ENCODE data around the gene SCAMP4.
"Not testable (repeated sequence)": the region's sequence is repeated elsewhere in the genome, so short reads cannot be mapped to it uniquely, and the experiment has no call there.

Gene SCAMP4

GRCh38 chr19:1868971-1869370 lies 36.2 kb upstream of the SCAMP4 start:
- H3K27ac ChIP-seq (ENCODE audit: low read depth, low read length, severe bottlenecking) = no peak overlapping the region
- 93 to 96% methylated on average over 7 of the region's 7 CpGs for WGBS, 2 experiments (ENCODE audit: insufficient coverage in 2 of 2)
- peaks cover 32% of the 10 kb centered on the region for H3K36me3 ChIP-seq (ENCODE audit: control insufficient read depth, insufficient read depth, low read length)
- no peak overlapping the region for H3K4me3 ChIP-seq (ENCODE audit: extremely low read depth, insufficient read depth, low read length, poor library complexity, severe bottlenecking)
- no peaks in the 10 kb centered on the region for H3K9me3 ChIP-seq (ENCODE audit: control insufficient read depth, low read length)
- peaks cover 3% of the 10 kb centered on the region for H3K4me1 ChIP-seq (ENCODE audit: control insufficient read depth, insufficient read depth, low read length, poor library complexity, severe bottlenecking)

- peaks cover 8% of the 10 kb centered on the region for H3K4me1 ChIP-seq (ENCODE audit: control insufficient read depth, insufficient read depth, low read length, poor library complexity, severe bottlenecking)
- H3K36me3 ChIP-seq (ENCODE audit: control insufficient read depth, insufficient read depth, low read length) = peaks cover 32% of the 10 kb centered on the region
- H3K4me3 ChIP-seq (ENCODE audit: extremely low read depth, insufficient read depth, low read length, poor library complexity, severe bottlenecking) = no peak overlapping the region
- no peak overlapping the region for H3K27ac ChIP-seq (ENCODE audit: low read depth, low read length, severe bottlenecking)
- 92 to 95% methylated on average over 7 to 14 of the region's 15 CpGs for WGBS, 2 experiments (ENCODE audit: insufficient coverage in 2 of 2)
- H3K9me3 ChIP-seq (ENCODE audit: control insufficient read depth, low read length) = no peaks in the 10 kb centered on the region
These were observed 34.0 kb upstream of the SCAMP4 start for GRCh38 chr19:1871140-1871597.

- Histone ChIP-seq H3K4me1 (ENCODE audit: control insufficient read depth, insufficient read depth, low read length, poor library complexity, severe bottlenecking) (peaks cover 13% of the 10 kb centered on the region), H3K4me3 (ENCODE audit: extremely low read depth, insufficient read depth, low read length, poor library complexity, severe bottlenecking) (no peak overlapping the region), H3K36me3 (ENCODE audit: control insufficient read depth, insufficient read depth, low read length) (peaks cover 32% of the 10 kb centered on the region), H3K27ac (ENCODE audit: low read depth, low read length, severe bottlenecking) (no peak overlapping the region), H3K9me3 (ENCODE audit: control insufficient read depth, low read length) (no peaks in the 10 kb centered on the region)
- 98% methylated on average over 9 to 10 of the region's 13 CpGs for WGBS, 2 experiments (ENCODE audit: insufficient coverage in 2 of 2)
These were observed 33.6 kb upstream of the SCAMP4 start for GRCh38 chr19:1871630-1872029.

- peaks cover 15% of the 10 kb centered on the region for H3K4me1 ChIP-seq (ENCODE audit: control insufficient read depth, insufficient read depth, low read length, poor library complexity, severe bottlenecking)
- peaks cover 32% of the 10 kb centered on the region for H3K36me3 ChIP-seq (ENCODE audit: control insufficient read depth, insufficient read depth, low read length)
- 94 to 95% methylated on average over 24 to 25 of the region's 25 CpGs for WGBS, 2 experiments (ENCODE audit: insufficient coverage in 2 of 2)
- H3K4me3 ChIP-seq (ENCODE audit: extremely low read depth, insufficient read depth, low read length, poor library complexity, severe bottlenecking) = no peak overlapping the region
- no peaks in the 10 kb centered on the region for H3K9me3 ChIP-seq (ENCODE audit: control insufficient read depth, low read length)
- H3K27ac ChIP-seq (ENCODE audit: low read depth, low read length, severe bottlenecking) = no peak overlapping the region
These were observed 32.2 kb upstream of the SCAMP4 start for GRCh38 chr19:1872807-1873523.

- H3K4me3 ChIP-seq (ENCODE audit: extremely low read depth, insufficient read depth, low read length, poor library complexity, severe bottlenecking) = peak overlapping the region; percentile 71
- no peak overlapping the region for H3K27ac ChIP-seq (ENCODE audit: low read depth, low read length, severe bottlenecking)
- peaks cover 32% of the 10 kb centered on the region for H3K36me3 ChIP-seq (ENCODE audit: control insufficient read depth, insufficient read depth, low read length)
- H3K4me1 ChIP-seq (ENCODE audit: control insufficient read depth, insufficient read depth, low read length, poor library complexity, severe bottlenecking) = peaks cover 15% of the 10 kb centered on the region
- no peaks in the 10 kb centered on the region for H3K9me3 ChIP-seq (ENCODE audit: control insufficient read depth, low read length)
- 95 to 97% methylated on average over 26 to 29 of the region's 29 CpGs for WGBS, 2 experiments (ENCODE audit: insufficient coverage in 2 of 2)
These were observed 31.4 kb upstream of the SCAMP4 start for GRCh38 chr19:1873524-1874473.

- Histone ChIP-seq H3K9me3 (ENCODE audit: control insufficient read depth, low read length) (no peaks in the 10 kb centered on the region), H3K36me3 (ENCODE audit: control insufficient read depth, insufficient read depth, low read length) (peaks cover 30% of the 10 kb centered on the region), H3K27ac (ENCODE audit: low read depth, low read length, severe bottlenecking) (no peak overlapping the region), H3K4me1 (ENCODE audit: control insufficient read depth, insufficient read depth, low read length, poor library complexity, severe bottlenecking) (peaks cover 12% of the 10 kb centered on the region), H3K4me3 (ENCODE audit: extremely low read depth, insufficient read depth, low read length, poor library complexity, severe bottlenecking) (peak overlapping the region; percentile 71)
- 46 to 50% methylated on average over 6 to 9 of the region's 16 CpGs for WGBS, 2 experiments (ENCODE audit: insufficient coverage in 2 of 2)
These were observed 30.5 kb upstream of the SCAMP4 start for GRCh38 chr19:1874554-1875185.

GRCh38 chr19:1875265-1875645 lies 29.9 kb upstream of the SCAMP4 start:
- Histone ChIP-seq H3K27ac (ENCODE audit: low read depth, low read length, severe bottlenecking) (peak overlapping the region; percentile 86), H3K36me3 (ENCODE audit: control insufficient read depth, insufficient read depth, low read length) (peaks cover 30% of the 10 kb centered on the region), H3K4me1 (ENCODE audit: control insufficient read depth, insufficient read depth, low read length, poor library complexity, severe bottlenecking) (peaks cover 12% of the 10 kb centered on the region), H3K4me3 (ENCODE audit: extremely low read depth, insufficient read depth, low read length, poor library complexity, severe bottlenecking) (peak overlapping the region; percentile 71)
- WGBS, 2 experiments (ENCODE audit: insufficient coverage in 2 of 2) = 0 to 6% methylated on average over 7 of the region's 11 CpGs
- not testable (repeated sequence) for H3K9me3 ChIP-seq (ENCODE audit: control insufficient read depth, low read length)

- H3K4me3 ChIP-seq (ENCODE audit: extremely low read depth, insufficient read depth, low read length, poor library complexity, severe bottlenecking) = peak overlapping the region; percentile 71
- H3K9me3 ChIP-seq (ENCODE audit: control insufficient read depth, low read length) = no peaks in the 10 kb centered on the region
- WGBS, 2 experiments (ENCODE audit: insufficient coverage in 2 of 2) = 0% methylated on average over 78 to 87 of the region's 87 CpGs
- H3K4me1 ChIP-seq (ENCODE audit: control insufficient read depth, insufficient read depth, low read length, poor library complexity, severe bottlenecking) = peaks cover 12% of the 10 kb centered on the region
- peaks cover 33% of the 10 kb centered on the region for H3K36me3 ChIP-seq (ENCODE audit: control insufficient read depth, insufficient read depth, low read length)
- H3K27ac ChIP-seq (ENCODE audit: low read depth, low read length, severe bottlenecking) = peak overlapping the region; percentile 86
These were observed 29.3 kb upstream of the SCAMP4 start for GRCh38 chr19:1875646-1876495.

GRCh38 chr19:1876496-1877279 lies 28.5 kb upstream of the SCAMP4 start:
- not testable (repeated sequence) for H3K9me3 ChIP-seq (ENCODE audit: control insufficient read depth, low read length)
- Histone ChIP-seq H3K27ac (ENCODE audit: low read depth, low read length, severe bottlenecking) (peak overlapping the region; percentile 86), H3K4me1 (ENCODE audit: control insufficient read depth, insufficient read depth, low read length, poor library complexity, severe bottlenecking) (peaks cover 12% of the 10 kb centered on the region), H3K4me3 (ENCODE audit: extremely low read depth, insufficient read depth, low read length, poor library complexity, severe bottlenecking) (peak overlapping the region; percentile 71), H3K36me3 (ENCODE audit: control insufficient read depth, insufficient read depth, low read length) (peaks cover 26% of the 10 kb centered on the region)
- 19 to 29% methylated on average over 15 to 31 of the region's 53 CpGs for WGBS, 2 experiments (ENCODE audit: insufficient coverage in 2 of 2)
